K562 (cell line): ENCODE data around the gene TEX54. TPM values are rescaled to one million over a fixed set of nuclear protein-coding genes. Genes with fewer than 3 reads are reported as not detected.

Source experiments
- AFF1 ChIP-seq, 2 experiments: fragments of 450-650 bp; IDR thresholded peaks; 2 replicates each; pipeline ENCODE4 v1.6.1; 2018; ENCODE audit warnings: mild to moderate bottlenecking in 2 of 2, low read depth in 1 of 2; ENCODE audit not compliant: partially characterized antibody in 2 of 2
- BDP1 ChIP-seq: IDR thresholded peaks from 3 replicates; pipeline ENCODE4 v1.6.1; 2011; ENCODE audit not compliant: insufficient read length, insufficient read depth
- CC2D1A ChIP-seq: fragments of 450-650 bp; IDR thresholded peaks from 2 replicates; pipeline ENCODE4 v1.6.1; 2017; ENCODE audit warnings: mild to moderate bottlenecking
- FOXA3 ChIP-seq, 2 experiments: fragments of 450-650 bp in 1 of 2; sonication (generic) in 1 of 2; formaldehyde crosslinking; IDR thresholded peaks in 1 of 2; conservative IDR thresholded peaks in 1 of 2; 2 replicates each; pipeline versions ENCODE4 v1.4.0 to v1.8.0; 2020 to 2022; ENCODE audit warnings: mild to moderate bottlenecking in 2 of 2, missing genetic modification reagents in 1 of 2
- GTF3C2 ChIP-seq: IDR thresholded peaks from 3 replicates; pipeline ENCODE4 v1.6.1; 2011; ENCODE audit warnings: borderline replicate concordance, mild to moderate bottlenecking, moderate library complexity; ENCODE audit not compliant: insufficient read length; ENCODE audit errors: extremely low read depth
- HDAC8 ChIP-seq: fragments of 450-650 bp; IDR thresholded peaks from 2 replicates; pipeline ENCODE4 v1.6.1; 2016; ENCODE audit warnings: mild to moderate bottlenecking, missing genetic modification characterization, moderate library complexity, missing compliant biosample characterization
- HES1 ChIP-seq: fragments of 450-650 bp; IDR thresholded peaks from 2 replicates; pipeline ENCODE4 v1.6.1; 2016; ENCODE audit warnings: low read depth, mild to moderate bottlenecking, moderate library complexity
- JUN ChIP-seq, 2 experiments: sonication (generic) in 1 of 2; formaldehyde crosslinking in 1 of 2; IDR thresholded peaks; 2 replicates each; pipeline versions ENCODE4 v1.6.1 to v1.8.0; 2012 to 2022; ENCODE audit warnings: borderline replicate concordance in 2 of 2, mild to moderate bottlenecking in 2 of 2, improper control_type of control experiment in 1 of 2, low read depth in 1 of 2, low read length in 1 of 2, missing genetic modification reagents in 1 of 2
- KLF13 ChIP-seq: fragments of 450-650 bp; IDR thresholded peaks from 2 replicates; pipeline ENCODE4 v1.6.1; 2016; ENCODE audit warnings: missing genetic modification characterization, low read depth, mild to moderate bottlenecking, missing compliant biosample characterization, moderate library complexity, borderline replicate concordance
- KLF16 ChIP-seq: IDR thresholded peaks from 2 replicates; pipeline ENCODE4 v1.6.1; 2016; ENCODE audit warnings: antibody characterized with exemption
- MAFK ChIP-seq: IDR thresholded peaks from 2 replicates; pipeline ENCODE4 v1.6.1; 2011; ENCODE audit warnings: low read length, improper control_type of control experiment
- MCM5 ChIP-seq: fragments of 450-650 bp; IDR thresholded peaks from 2 replicates; pipeline ENCODE4 v1.6.1; 2016; ENCODE audit warnings: low read depth
- SNRNP70 ChIP-seq: fragments of 200-400 bp; formaldehyde crosslinking; optimal IDR thresholded peaks from 2 replicates; pipeline ENCODE3; 2017; ENCODE audit warnings: low read depth, low read length
- STAT5B ChIP-seq: fragments of 250-450 bp; sonication (Bioruptor Pico); IDR thresholded peaks from 2 replicates; pipeline ENCODE4 v1.8.0; 2021; ENCODE audit warnings: mild to moderate bottlenecking, inconsistent platforms
- TCF3 ChIP-seq: sonication (generic); formaldehyde crosslinking; IDR thresholded peaks from 2 replicates; pipeline ENCODE4 v1.4.0; 2020; ENCODE audit warnings: mild to moderate bottlenecking, missing genetic modification reagents
- TSC22D4 ChIP-seq: fragments of 450-650 bp; IDR thresholded peaks from 2 replicates; pipeline ENCODE4 v1.6.1; 2016; ENCODE audit warnings: missing genetic modification characterization, missing biosample characterization, control low read depth
- ZBTB33 ChIP-seq: sonication (generic); formaldehyde crosslinking; IDR thresholded peaks from 2 replicates; pipeline ENCODE4 v1.8.1; 2023; ENCODE audit warnings: mild to moderate bottlenecking, missing genetic modification reagents
- ZNF184 ChIP-seq: sonication (generic); formaldehyde crosslinking; IDR thresholded peaks from 2 replicates; pipeline ENCODE4 v1.5.0; 2020; ENCODE audit warnings: missing genetic modification reagents
- polyA plus RNA-seq, 8 experiments: library from polyadenylated mRNA; depleted of rRNA in 4 of 8; stranded (reverse) in 5 of 8; unstranded in 3 of 8; fragments of >200 nt; fragmentation: Nextera tagmentation in 2 of 8; fragmentation: Illumina TruSeq in 1 of 8; extraction: Ambion mirVana in 2 of 8; extraction: Trizol in 1 of 8; gene quantifications; 2 replicates each; pipeline versions ENCODE4 v1.2.1 to v1.2.3, GENCODE V29; 2011 to 2014; ENCODE audit warnings: inconsistent platforms in 1 of 8, missing spikeins in 1 of 8
- total RNA-seq, 7 experiments: library from RNA; depleted of rRNA in 6 of 7; stranded (reverse); fragments of >200 nt in 6 of 7; fragmentation: Illumina TruSeq in 2 of 7; extraction: Trizol in 2 of 7; gene quantifications; 2 replicates each; pipeline versions ENCODE4 v1.2.1 to v1.2.3, GENCODE V29; 2011 to 2021; ENCODE audit warnings: low replicate concordance in 1 of 7

TEX54 gene
- total and polyA plus RNA-seq, 9 of the 15 experiments (the other 6 are each of a cell fraction or from before 2014, with no cell fraction given) = not detected

GRCh38 chr11:62856333-62856895, 23.8 kb upstream of the TEX54 start (continued):
- 0 out of 2 replicates have a peak, but pooled peaks have one; percentile 28 for TF ChIP-seq ZBTB33 (CRISPR knock-in tag)
- TF ChIP-seq AFF1 (IDR thresholded peaks at IDR 0.05; ENCODE audit: low read depth in 1 of 2, partially characterized antibody in 2 of 2) = peak in 1 of 2 experiments; percentile 18
- no peak for TF ChIP-seq MAFK
- no peak for TF ChIP-seq MCM5
- no peak for TF ChIP-seq STAT5B
- TF ChIP-seq JUN (IDR thresholded peaks at IDR 0.05; ENCODE audit: borderline replicate concordance, low read depth, low read length) = no peak
- TF ChIP-seq JUN (CRISPR knock-in tag; IDR thresholded peaks at IDR 0.05; ENCODE audit: borderline replicate concordance) = peak; percentile 35; the same call in 1 of the 2 replicates
- 0 out of 4 replicates have a peak, but pooled peaks of 1 of the 2 experiments have one; percentile 12 for TF ChIP-seq FOXA3 (CRISPR knock-in tag; conservative IDR thresholded peaks at IDR 0.05 in 1 of 2, IDR thresholded peaks at IDR 0.05 in 1 of 2)
- TF ChIP-seq KLF16 = no peak
- no peak for TF ChIP-seq HDAC8 (tag)
- TF ChIP-seq TSC22D4 (tag) = no peak
- no peak for TF ChIP-seq SNRNP70
- no peak for TF ChIP-seq HES1
- TF ChIP-seq TCF3 (CRISPR knock-in tag) = peak; percentile 1; the same call in 1 of the 2 replicates
- TF ChIP-seq CC2D1A = 0 out of 2 replicates have a peak, but pooled peaks have one; percentile 28
- TF ChIP-seq BDP1 = no peak
- no peak for TF ChIP-seq GTF3C2
- TF ChIP-seq ZNF184 (CRISPR knock-in tag) = no peak
- TF ChIP-seq KLF13 (tag) = no peak
